Subcutaneous adipose tissue (tissue), 4 donors: ENCODE data around the gene SMOC1. TPM values are rescaled to one million over a fixed set of nuclear protein-coding genes. Genes with fewer than 3 reads are reported as not detected.

ENCODE experiments used
- total RNA-seq, 4 donors: library from RNA; depleted of rRNA; stranded (reverse); fragments of >200 nt; gene quantifications; one replicate each; pipeline ENCODE4 v1.1.0, GENCODE V29; 2016
- TF ChIP-seq, protein P1 (sequence below): fragments of 450-650 bp; IDR thresholded peaks from one replicate; pipeline ENCODE4 v1.5.1; 2016; ENCODE audit warnings: low read depth, mild to moderate bottlenecking, control low read depth, antibody characterized with exemption, moderate library complexity

Gene SMOC1
- total RNA-seq, 4 donors from 2014 or later, result 7.7 to 38.1 (median 29.9) TPM

DNA sequence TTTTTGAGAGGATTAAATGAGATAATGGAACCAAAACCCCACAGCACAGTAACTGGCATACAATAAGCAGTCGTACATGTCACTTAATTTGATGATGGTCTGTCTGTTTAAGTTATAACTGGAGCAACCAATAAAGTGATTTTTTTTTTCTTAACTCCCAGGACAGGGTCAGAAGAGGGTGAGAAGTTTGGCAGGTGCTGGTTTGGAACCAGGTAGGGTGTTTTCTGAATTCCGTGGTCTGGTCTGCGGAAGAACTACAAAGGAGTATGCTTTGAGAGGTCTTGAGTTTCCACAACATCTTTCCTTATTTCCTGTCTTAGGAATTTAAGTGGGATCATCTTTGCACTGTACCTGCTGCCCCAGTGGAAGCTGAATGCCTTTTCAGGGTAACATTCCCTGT, 197.8 kb downstream of the SMOC1 start:
- TF ChIP-seq, protein P1, sequence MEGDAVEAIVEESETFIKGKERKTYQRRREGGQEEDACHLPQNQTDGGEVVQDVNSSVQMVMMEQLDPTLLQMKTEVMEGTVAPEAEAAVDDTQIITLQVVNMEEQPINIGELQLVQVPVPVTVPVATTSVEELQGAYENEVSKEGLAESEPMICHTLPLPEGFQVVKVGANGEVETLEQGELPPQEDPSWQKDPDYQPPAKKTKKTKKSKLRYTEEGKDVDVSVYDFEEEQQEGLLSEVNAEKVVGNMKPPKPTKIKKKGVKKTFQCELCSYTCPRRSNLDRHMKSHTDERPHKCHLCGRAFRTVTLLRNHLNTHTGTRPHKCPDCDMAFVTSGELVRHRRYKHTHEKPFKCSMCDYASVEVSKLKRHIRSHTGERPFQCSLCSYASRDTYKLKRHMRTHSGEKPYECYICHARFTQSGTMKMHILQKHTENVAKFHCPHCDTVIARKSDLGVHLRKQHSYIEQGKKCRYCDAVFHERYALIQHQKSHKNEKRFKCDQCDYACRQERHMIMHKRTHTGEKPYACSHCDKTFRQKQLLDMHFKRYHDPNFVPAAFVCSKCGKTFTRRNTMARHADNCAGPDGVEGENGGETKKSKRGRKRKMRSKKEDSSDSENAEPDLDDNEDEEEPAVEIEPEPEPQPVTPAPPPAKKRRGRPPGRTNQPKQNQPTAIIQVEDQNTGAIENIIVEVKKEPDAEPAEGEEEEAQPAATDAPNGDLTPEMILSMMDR, result no peak

DNA sequence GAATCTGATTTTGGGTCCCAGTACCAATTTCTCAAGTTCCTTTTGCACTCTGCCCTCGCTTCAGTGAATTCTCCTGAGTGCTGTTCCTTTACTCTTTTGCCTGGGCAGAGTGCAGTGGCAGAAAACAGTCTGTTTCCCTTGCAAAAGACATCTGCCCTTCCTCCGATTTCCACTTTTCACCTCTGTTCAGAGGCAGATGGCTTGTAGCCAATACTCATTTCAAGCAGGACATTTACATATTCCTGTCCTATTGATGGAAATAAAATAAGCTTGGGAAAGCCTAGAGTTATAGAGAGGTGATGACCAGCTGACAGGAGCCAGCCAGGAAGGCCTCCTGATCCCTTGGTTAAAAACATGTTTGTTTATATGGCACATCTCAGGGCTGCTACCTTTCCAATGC, 198.5 kb downstream of the SMOC1 start:
- TF ChIP-seq, protein P1, result no peak

DNA sequence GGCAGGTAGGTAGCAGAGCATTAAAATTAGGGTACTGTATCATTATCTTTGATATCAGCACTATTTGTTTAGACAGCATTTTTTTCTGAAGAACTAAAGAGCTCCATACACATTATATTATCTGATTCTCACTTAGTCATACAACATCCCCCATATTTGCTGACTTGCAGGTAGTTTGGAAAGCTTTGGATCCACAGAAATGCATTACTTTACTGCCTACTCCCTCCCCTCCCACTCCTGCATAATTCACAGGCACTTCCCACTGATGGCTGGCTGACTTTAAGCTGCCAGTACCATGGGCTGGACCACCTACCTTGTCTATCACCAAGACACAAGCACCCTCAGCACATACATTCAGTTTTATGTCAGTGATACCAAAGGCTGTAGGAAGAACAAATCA, 199.1 kb downstream of the SMOC1 start:
- TF ChIP-seq, protein P1, result no peak

DNA sequence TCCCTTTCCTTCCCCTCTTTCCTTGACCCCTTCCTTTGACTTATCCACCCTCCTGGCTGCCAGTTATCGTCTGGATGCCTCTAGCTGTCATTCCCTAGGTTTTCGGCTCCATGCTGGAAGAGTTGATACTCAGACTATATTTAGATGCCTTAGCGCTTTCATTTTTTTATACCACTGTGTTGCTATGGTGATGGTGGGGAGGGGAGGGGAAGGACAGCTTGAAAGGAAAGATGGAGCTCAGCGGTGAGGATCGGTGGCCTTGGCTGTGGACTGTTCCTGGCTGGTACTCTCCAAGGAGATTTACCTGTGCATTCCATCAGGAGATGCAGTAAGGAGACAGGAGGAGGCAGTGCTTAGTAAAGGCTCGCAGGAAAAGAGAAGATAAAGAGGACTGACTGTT, 200.9 kb downstream of the SMOC1 start:
- TF ChIP-seq, protein P1, result no peak

Other genes with a start within 250 kb of the SMOC1 start
- 100 to 1,000 TPM; 237 to 435 (median 371) TPM for gene SRSF5, start 112.3 kb upstream of the SMOC1 start, total RNA-seq
- not detected for gene SLC10A1, start 82.2 kb upstream of the SMOC1 start, total RNA-seq